Measurements from ENCODE around the gene PAMR1.

Gene PAMR1

GRCh38 chr11:35433588-35433987 lies 91.8 kb downstream of the PAMR1 start:
- DNase-seq: no peak

GRCh38 chr11:35432464-35432863 lies 93.0 kb downstream of the PAMR1 start:
- DNase-seq: no peak

- no peak for DNase-seq
Observed at GRCh38 chr11:35427071-35427470, 98.3 kb downstream of the PAMR1 start.

- no peak for DNase-seq
Observed at GRCh38 chr11:35426351-35426750, 99.1 kb downstream of the PAMR1 start.

GRCh38 chr11:35425603-35426212 lies 99.7 kb downstream of the PAMR1 start:
- no peak for DNase-seq

- DNase-seq: no peak
Observed at GRCh38 chr11:35424157-35424940, 101.1 kb downstream of the PAMR1 start.

GRCh38 chr11:35420371-35420770 lies 105.0 kb downstream of the PAMR1 start:
- no peak for DNase-seq

GRCh38 chr11:35419830-35420333 lies 105.5 kb downstream of the PAMR1 start:
- no peak for DNase-seq

GRCh38 chr11:35419184-35419829 lies 106.1 kb downstream of the PAMR1 start, which contains the start of gene SLC1A2:
SLC1A2 (minus strand) TSS chr11:35419558; CDS start chr11:35418966, 592 bp downstream.
- DNase-seq: no peak

- DNase-seq: no peak
Observed at GRCh38 chr11:35418282-35419183, 106.9 kb downstream of the PAMR1 start.

GRCh38 chr11:35415487-35415886 lies 109.9 kb downstream of the PAMR1 start:
- no peak for DNase-seq

- no peak for DNase-seq
Observed at GRCh38 chr11:35414776-35415175, 110.6 kb downstream of the PAMR1 start.

GRCh38 chr11:35414311-35414710 lies 111.1 kb downstream of the PAMR1 start:
- no peak for DNase-seq

GRCh38 chr11:35413598-35413997 lies 111.8 kb downstream of the PAMR1 start:
- DNase-seq: no peak

- no peak for DNase-seq
Observed at GRCh38 chr11:35412285-35412684, 113.1 kb downstream of the PAMR1 start.

GRCh38 chr11:35407041-35407440 lies 118.4 kb downstream of the PAMR1 start:
- no peak for DNase-seq

- no peak for DNase-seq
Observed at GRCh38 chr11:35404388-35404775, 121.0 kb downstream of the PAMR1 start.

GRCh38 chr11:35403765-35404387 lies 121.5 kb downstream of the PAMR1 start:
- no peak for DNase-seq

GRCh38 chr11:35402751-35403660 lies 122.4 kb downstream of the PAMR1 start:
- DNase-seq: no peak

GRCh38 chr11:35398881-35399280 lies 126.5 kb downstream of the PAMR1 start:
- no peak for DNase-seq

GRCh38 chr11:35394941-35395340 lies 130.5 kb downstream of the PAMR1 start:
- DNase-seq: no peak
